GM23338 (cell line): Measurements from ENCODE around the gene KCNJ3. TPM values are rescaled to one million over a fixed set of nuclear protein-coding genes. Genes with fewer than 3 reads are reported as not detected.

Source experiments
- ATAC-seq: fragments of 200-7000 bp; cut with Tn5 transposase; 3 replicates; pipeline ENCODE4 v1.9.1; 2020
- DNase-seq: peaks from one replicate; pipeline ENCODE4 v3.0.0-alpha.2; 2015; ENCODE audit warnings: low spot score
- H2AFZ ChIP-seq: fragments of 200-600 bp; sonication (generic); 2 replicates; pipeline ENCODE4 v1.8.0; 2016; ENCODE audit warnings: antibody characterized with exemption, mild to moderate bottlenecking, moderate library complexity
- H3F3A ChIP-seq: fragments of 200-600 bp; sonication (generic); replicated peaks from 2 replicates; pipeline ENCODE4 v1.8.0; 2017; ENCODE audit warnings: antibody characterized with exemption, mixed run types, low read depth
- H3K27ac ChIP-seq: fragments of 200-600 bp; sonication (generic); 2 replicates; pipeline ENCODE4 v1.6.1; 2016; ENCODE audit warnings: low read depth
- H3K27me3 ChIP-seq: fragments of 200-600 bp; sonication (generic); 2 replicates; pipeline ENCODE4 v1.8.0; 2016; ENCODE audit warnings: mild to moderate bottlenecking, mixed run types, moderate library complexity; ENCODE audit not compliant: insufficient read depth
- H3K36me3 ChIP-seq: fragments of 200-600 bp; sonication (generic); 2 replicates; pipeline ENCODE4 v1.8.0; 2016; ENCODE audit warnings: mild to moderate bottlenecking; ENCODE audit not compliant: insufficient read depth
- H3K4me1 ChIP-seq: fragments of 200-600 bp; sonication (generic); 2 replicates; pipeline ENCODE4 v1.8.0; 2016; ENCODE audit warnings: mild to moderate bottlenecking, moderate library complexity; ENCODE audit not compliant: insufficient read depth
- H3K4me2 ChIP-seq: fragments of 200-600 bp; sonication (generic); 2 replicates; pipeline ENCODE4 v1.7.1; 2017; ENCODE audit warnings: mixed run types
- H3K4me3 ChIP-seq: fragments of 200-600 bp; sonication (generic); 2 replicates; pipeline ENCODE4 v1.6.1; 2016; ENCODE audit warnings: mixed run types
- H3K79me2 ChIP-seq: fragments of 200-600 bp; sonication (generic); replicated peaks from 2 replicates; pipeline ENCODE4 v1.8.0; 2017; ENCODE audit warnings: mild to moderate bottlenecking; ENCODE audit not compliant: insufficient read depth
- H3K9me2 ChIP-seq: fragments of 200-600 bp; sonication (generic); 2 replicates; pipeline ENCODE4 v1.8.0; 2017; ENCODE audit not compliant: insufficient read depth
- H4K20me1 ChIP-seq: fragments of 200-600 bp; sonication (generic); replicated peaks from 2 replicates; pipeline ENCODE4 v1.8.0; 2017; ENCODE audit warnings: mild to moderate bottlenecking; ENCODE audit not compliant: insufficient read depth
- H3K27ac Mint-ChIP-seq: 2 replicates; pipeline ENCODE4 v1.8.0; 2020; ENCODE audit warnings: inconsistent platforms, mild to moderate bottlenecking, moderate library complexity, mixed read lengths
- H3K27me3 Mint-ChIP-seq: 3 replicates; pipeline ENCODE4 v1.8.0; 2022; ENCODE audit warnings: low read depth, mild to moderate bottlenecking, moderate library complexity, mixed read lengths, inconsistent platforms; ENCODE audit not compliant: insufficient read depth, poor library complexity
- H3K36me3 Mint-ChIP-seq: 3 replicates; pipeline ENCODE4 v1.8.0; 2021; ENCODE audit warnings: low read depth, mild to moderate bottlenecking, inconsistent platforms, moderate library complexity, mixed read lengths
- H3K4me1 Mint-ChIP-seq: 3 replicates; pipeline ENCODE4 v1.8.0; 2020; ENCODE audit warnings: mild to moderate bottlenecking, inconsistent platforms, mixed read lengths
- H3K4me3 Mint-ChIP-seq: 3 replicates; pipeline ENCODE4 v1.8.0; 2021; ENCODE audit warnings: moderate library complexity, mild to moderate bottlenecking, inconsistent platforms, mixed read lengths
- H3K9me3 Mint-ChIP-seq: 3 replicates; pipeline ENCODE4 v1.8.0; 2020; ENCODE audit warnings: moderate library complexity, mild to moderate bottlenecking, inconsistent platforms, mixed read lengths
- CREB1 ChIP-seq: fragments of 250-450 bp; sonication (Bioruptor Pico); IDR thresholded peaks from 2 replicates; pipeline ENCODE4 v1.5.0; 2020; ENCODE audit warnings: low read depth, mild to moderate bottlenecking, moderate library complexity
- CTCF ChIP-seq, 2 experiments: fragments of 200-600 bp in 1 of 2; sonication (generic) in 1 of 2; conservative IDR thresholded peaks; 2 replicates each; pipeline versions ENCODE4 v1.5.1 to v1.6.1; 2016 to 2017; ENCODE audit warnings: antibody characterized with exemption in 2 of 2, low read depth in 2 of 2, mild to moderate bottlenecking in 2 of 2, moderate library complexity in 1 of 2
- ETS1 ChIP-seq: IDR thresholded peaks from 2 replicates; pipeline ENCODE4 v1.6.1; 2016; ENCODE audit warnings: antibody characterized with exemption
- EZH2 ChIP-seq: fragments of 200-600 bp; sonication (generic); IDR thresholded peaks from one replicate; pipeline ENCODE4 v1.8.0; 2017; ENCODE audit warnings: antibody characterized with exemption, mild to moderate bottlenecking, low read depth; ENCODE audit not compliant: unreplicated experiment
- EZH2phosphoT487 ChIP-seq: fragments of 200-600 bp; sonication (generic); IDR thresholded peaks from one replicate; pipeline ENCODE4 v1.8.1; 2018; ENCODE audit warnings: antibody characterized with exemption; ENCODE audit not compliant: unreplicated experiment
- NANOG ChIP-seq: IDR thresholded peaks from 2 replicates; pipeline ENCODE4 v1.6.1; 2016; ENCODE audit warnings: antibody characterized with exemption, borderline replicate concordance
- REST ChIP-seq: IDR thresholded peaks from one replicate; pipeline ENCODE4 v1.6.1; 2018; ENCODE audit warnings: antibody characterized with exemption; ENCODE audit not compliant: unreplicated experiment
- ZNF331 ChIP-seq: fragments of 250-450 bp; sonication (Bioruptor Pico); IDR thresholded peaks from 2 replicates; pipeline ENCODE4 v1.5.0; 2020; ENCODE audit warnings: low read depth, mild to moderate bottlenecking, moderate library complexity
- ZNF462 ChIP-seq: fragments of 250-450 bp; sonication (Bioruptor Pico); IDR thresholded peaks from 2 replicates; pipeline ENCODE4 v1.5.0; 2020; ENCODE audit warnings: mild to moderate bottlenecking, moderate library complexity
- polyA plus RNA-seq: library from polyadenylated mRNA; unstranded; fragments of >200 nt; fragmentation: Nextera tagmentation; extraction: Ambion mirVana; gene quantifications from 2 replicates; pipeline ENCODE4 v1.2.1, GENCODE V29; 2016
- total RNA-seq: library from RNA; depleted of rRNA; stranded (reverse); fragments of >200 nt; shearing (Covaris generic); gene quantifications from 2 replicates; pipeline ENCODE4 v1.2.3, GENCODE V29; 2014

KCNJ3 gene
- total and polyA plus RNA-seq, 2 experiments from 2014 or later, result 0.05 to 0.28 TPM

- no peak for TF ChIP-seq CTCF (conservative IDR thresholded peaks at IDR 0.05; ENCODE audit: low read depth in 2 of 2)
- TF ChIP-seq REST, result no peak
- TF ChIP-seq EZH2, result no peak
- TF ChIP-seq ETS1, result no peak
- no peak for TF ChIP-seq EZH2phosphoT487
- no peak for TF ChIP-seq NANOG
- no peak for TF ChIP-seq ZNF331 (CRISPR knock-in tag)
- TF ChIP-seq CREB1 (CRISPR knock-in tag), result no peak
Measured at GRCh38 chr2:154814856-154815255, 116.4 kb downstream of the KCNJ3 start (continued).

- H3K4me3 Mint-ChIP-seq, result no peak overlapping the region
- ATAC-seq, result no peak
Measured at GRCh38 chr2:154825358-154825757, 126.9 kb downstream of the KCNJ3 start.

More at GRCh38 chr2:154825358-154825757, 126.9 kb downstream of the KCNJ3 start:
- Histone ChIP-seq H3K36me3 (no peaks in the 10 kb centered on the region), H3K27me3 (no peaks in the 10 kb centered on the region), H3K27ac (no peak overlapping the region), H3K4me3 (no peak overlapping the region), H3K79me2 (no peaks in the 10 kb centered on the region), H2AFZ (no peak overlapping the region), H3K9me2 (no peaks in the 10 kb centered on the region), H3F3A (no peaks in the 10 kb centered on the region), H4K20me1 (no peaks in the 10 kb centered on the region), H3K4me2 (no peak overlapping the region), H3K4me1 (no peaks in the 10 kb centered on the region)
- no peak for TF ChIP-seq REST
- TF ChIP-seq ZNF462 (CRISPR knock-in tag), result no peak
- Mint-ChIP-seq H3K27ac (no peak overlapping the region), H3K4me1 (no peaks in the 10 kb centered on the region), H3K9me3 (no peaks in the 10 kb centered on the region), H3K27me3 (no peaks in the 10 kb centered on the region), H3K36me3 (no peaks in the 10 kb centered on the region)
- DNase-seq, result no peak
